ENCODE results near the gene MYO1E. TPM values are rescaled to one million over a fixed set of nuclear protein-coding genes. Genes with fewer than 3 reads are reported as not detected.

Gene MYO1E
- total and polyA plus RNA-seq, 7 donors = 20.6 to 92.2 (median 32.1) TPM

DNA sequence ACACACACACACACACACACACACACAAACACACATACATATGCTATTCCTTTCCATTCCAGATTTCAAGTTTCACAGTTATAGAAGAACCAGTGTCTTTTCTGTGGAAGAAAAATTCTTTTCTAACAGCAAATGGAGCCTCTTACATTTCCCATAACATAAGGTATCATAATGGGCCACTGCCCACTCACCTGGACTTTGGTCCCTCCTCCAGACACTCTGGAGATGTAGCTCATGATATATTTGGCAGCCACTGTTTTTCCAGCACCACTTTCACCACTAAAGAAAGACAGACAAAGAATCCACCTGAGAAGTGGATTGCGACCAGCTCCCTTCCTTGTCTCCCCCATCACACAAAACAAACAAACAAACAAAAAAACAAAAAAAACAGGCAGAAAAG is 136.3 kb downstream of the MYO1E start:
- no peak overlapping the region for H3K4me3 ChIP-seq
- intact Hi-C loops (cut with DNase I) = no loop called here
- WGBS, 2 donors = 78 to 85% methylated on average over 1 of the region's 1 CpG
- no peaks in the 10 kb centered on the region for H3K36me3 ChIP-seq
- TF ChIP-seq POLR2AphosphoS5 (IDR thresholded peaks at IDR 0.05) = no peak
- TF ChIP-seq POLR2A (IDR thresholded peaks at IDR 0.05) = no peak
- TF ChIP-seq, protein P1, sequence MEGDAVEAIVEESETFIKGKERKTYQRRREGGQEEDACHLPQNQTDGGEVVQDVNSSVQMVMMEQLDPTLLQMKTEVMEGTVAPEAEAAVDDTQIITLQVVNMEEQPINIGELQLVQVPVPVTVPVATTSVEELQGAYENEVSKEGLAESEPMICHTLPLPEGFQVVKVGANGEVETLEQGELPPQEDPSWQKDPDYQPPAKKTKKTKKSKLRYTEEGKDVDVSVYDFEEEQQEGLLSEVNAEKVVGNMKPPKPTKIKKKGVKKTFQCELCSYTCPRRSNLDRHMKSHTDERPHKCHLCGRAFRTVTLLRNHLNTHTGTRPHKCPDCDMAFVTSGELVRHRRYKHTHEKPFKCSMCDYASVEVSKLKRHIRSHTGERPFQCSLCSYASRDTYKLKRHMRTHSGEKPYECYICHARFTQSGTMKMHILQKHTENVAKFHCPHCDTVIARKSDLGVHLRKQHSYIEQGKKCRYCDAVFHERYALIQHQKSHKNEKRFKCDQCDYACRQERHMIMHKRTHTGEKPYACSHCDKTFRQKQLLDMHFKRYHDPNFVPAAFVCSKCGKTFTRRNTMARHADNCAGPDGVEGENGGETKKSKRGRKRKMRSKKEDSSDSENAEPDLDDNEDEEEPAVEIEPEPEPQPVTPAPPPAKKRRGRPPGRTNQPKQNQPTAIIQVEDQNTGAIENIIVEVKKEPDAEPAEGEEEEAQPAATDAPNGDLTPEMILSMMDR (IDR thresholded peaks at IDR 0.05) = no peak
- TF ChIP-seq EP300 (IDR thresholded peaks at IDR 0.05) = no peak
- no peaks in the 10 kb centered on the region for H3K27me3 ChIP-seq
- no peaks in the 10 kb centered on the region for H3K9me3 ChIP-seq
- peaks cover 0 to 13% (median 9%) of the 10 kb centered on the region in 4 donors for H3K4me1 ChIP-seq
- no peak overlapping the region for H3K27ac ChIP-seq
- DNase-seq = no peak

DNA sequence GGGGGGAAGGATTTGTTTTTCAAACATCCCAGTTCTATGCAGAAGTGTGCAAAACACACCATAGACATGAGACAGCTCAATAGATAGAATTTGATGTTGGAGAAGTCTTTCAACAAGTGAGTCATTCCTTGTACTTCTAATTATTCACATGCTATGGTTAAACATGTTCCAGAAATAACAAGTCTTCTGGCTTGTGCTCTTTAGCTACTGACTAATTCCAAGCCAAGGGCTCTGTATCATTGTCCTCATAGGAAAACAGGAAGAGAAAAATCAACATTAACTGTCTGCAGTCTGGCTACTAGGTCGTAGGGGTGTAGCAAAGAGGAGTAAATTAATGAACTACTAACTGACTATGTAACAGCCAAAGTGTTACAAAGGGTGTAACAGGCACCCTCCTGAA is 140.2 kb downstream of the MYO1E start:
- Histone ChIP-seq H3K27me3 (no peaks in the 10 kb centered on the region), H3K36me3 (no peaks in the 10 kb centered on the region), H3K9me3 (no peaks in the 10 kb centered on the region), H3K4me1 (peaks cover 0 to 13% (median 9%) of the 10 kb centered on the region in 4 donors), H3K4me3 (no peak overlapping the region), H3K27ac (peak overlapping the region in 1 of 4 donors; percentile 26)
- DNase-seq = no peak
- no peak for TF ChIP-seq POLR2A (IDR thresholded peaks at IDR 0.05)
- TF ChIP-seq, protein P1 (IDR thresholded peaks at IDR 0.05) = no peak
- peak in 2 of 4 donors; percentile 16 to 24 for TF ChIP-seq POLR2AphosphoS5 (IDR thresholded peaks at IDR 0.05)
- TF ChIP-seq EP300 (IDR thresholded peaks at IDR 0.05) = no peak
- 23 to 41% methylated on average over 1 of the region's 1 CpG for WGBS, 2 donors
- intact Hi-C loops (cut with DNase I) = no loop called here

DNA sequence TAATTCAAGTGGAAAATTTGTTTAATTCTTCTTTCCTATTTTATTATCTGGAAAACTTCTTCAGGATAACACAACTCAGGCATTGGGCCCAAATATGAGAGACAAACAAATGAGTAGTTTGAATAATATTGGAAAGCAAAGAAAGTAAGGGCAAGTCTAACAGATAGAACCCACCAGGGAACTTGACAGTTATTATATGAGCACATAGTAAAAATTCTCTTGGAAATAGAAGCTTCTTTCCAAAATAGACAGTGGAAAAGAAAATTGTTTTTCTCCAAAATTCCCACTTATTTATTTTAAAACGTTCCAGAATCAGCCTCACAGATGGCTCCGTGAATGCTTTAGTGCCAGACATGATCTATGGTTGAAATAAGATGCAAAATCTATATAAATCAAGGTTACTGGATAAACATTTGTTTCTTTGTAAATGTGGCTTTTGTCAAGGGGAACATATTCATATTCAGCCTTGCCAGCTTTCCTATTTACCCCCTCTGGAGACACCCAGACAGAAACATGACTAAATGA is 142.1 kb downstream of the MYO1E start:
- Histone ChIP-seq H3K4me3 (no peak overlapping the region), H3K4me1 (peaks cover 0 to 10% (median 9%) of the 10 kb centered on the region in 4 donors), H3K27me3 (no peaks in the 10 kb centered on the region), H3K9me3 (no peaks in the 10 kb centered on the region), H3K36me3 (peaks cover 0 to 8% (median 0%) of the 10 kb centered on the region in 4 donors), H3K27ac (peak overlapping the region in 1 of 4 donors; percentile 2)
- no peak for DNase-seq
- 80 to 81% methylated on average over 2 of the region's 2 CpGs for WGBS, 2 donors
- TF ChIP-seq EP300 (IDR thresholded peaks at IDR 0.05) (no peak), POLR2A (IDR thresholded peaks at IDR 0.05) (no peak), POLR2AphosphoS5 (IDR thresholded peaks at IDR 0.05) (no peak)
- TF ChIP-seq, protein P1 (IDR thresholded peaks at IDR 0.05) = no peak
- intact Hi-C loops (cut with DNase I) = no loop called here

DNA sequence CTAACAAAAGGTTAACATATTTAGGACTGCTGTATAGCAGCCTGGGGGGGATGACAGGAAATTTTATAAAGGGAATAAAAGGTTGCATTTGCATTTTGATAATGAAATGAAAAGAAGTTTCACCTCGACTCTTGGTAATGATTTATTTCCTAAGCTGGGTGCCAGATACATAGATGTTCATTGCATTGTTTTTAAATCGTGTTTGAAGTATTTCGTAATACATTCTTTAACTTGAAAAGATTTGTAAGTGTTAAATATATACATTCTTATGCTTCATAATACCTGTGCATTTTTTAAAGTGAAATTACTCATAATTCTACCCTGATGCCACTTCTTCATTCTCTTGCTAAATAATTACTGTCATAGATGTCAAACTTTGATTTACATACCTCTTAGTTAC is 143.2 kb downstream of the MYO1E start:
- Histone ChIP-seq H3K36me3 (peaks cover 0 to 8% (median 3%) of the 10 kb centered on the region in 4 donors), H3K4me3 (no peak overlapping the region), H3K27me3 (no peaks in the 10 kb centered on the region), H3K9me3 (no peaks in the 10 kb centered on the region), H3K4me1 (peaks cover 0 to 10% (median 9%) of the 10 kb centered on the region in 4 donors), H3K27ac (no peak overlapping the region)
- TF ChIP-seq POLR2AphosphoS5 (IDR thresholded peaks at IDR 0.05) = no peak
- TF ChIP-seq EP300 (IDR thresholded peaks at IDR 0.05) = no peak
- TF ChIP-seq, protein P1 (IDR thresholded peaks at IDR 0.05) = no peak
- TF ChIP-seq POLR2A (IDR thresholded peaks at IDR 0.05) = no peak
- 75 to 77% methylated on average over 3 of the region's 3 CpGs for WGBS, 2 donors
- intact Hi-C loops (cut with DNase I) = no loop called here
- DNase-seq = no peak

DNA sequence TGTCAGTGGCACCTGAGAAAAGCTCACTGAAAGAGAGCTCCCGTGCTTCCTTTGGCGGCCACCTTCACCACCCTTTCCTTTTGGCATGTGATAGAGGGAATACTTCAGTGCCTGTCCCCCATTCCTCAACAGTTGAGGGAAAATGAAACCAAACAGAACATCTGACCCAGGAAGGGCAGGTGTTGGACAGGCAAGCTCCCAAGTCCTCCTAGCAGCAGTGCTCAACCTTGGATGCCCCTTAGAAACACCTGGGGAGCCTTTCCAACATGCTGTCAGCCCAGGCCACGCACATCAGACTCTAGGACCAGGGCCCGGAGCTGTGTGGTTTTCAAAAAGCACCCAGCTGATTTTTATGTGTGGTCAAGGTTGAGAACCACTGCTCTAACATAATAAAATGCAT is 143.7 kb downstream of the MYO1E start:
- 87 to 88% methylated on average over 4 of the region's 4 CpGs for WGBS, 2 donors
- no peaks in the 10 kb centered on the region for H3K9me3 ChIP-seq
- TF ChIP-seq POLR2A (IDR thresholded peaks at IDR 0.05) (no peak), EP300 (IDR thresholded peaks at IDR 0.05) (no peak), POLR2AphosphoS5 (IDR thresholded peaks at IDR 0.05) (no peak)
- TF ChIP-seq, protein P1 (IDR thresholded peaks at IDR 0.05) = no peak
- no peak for DNase-seq
- no peak overlapping the region for H3K27ac ChIP-seq
- H3K4me1 ChIP-seq = peaks cover 0 to 11% (median 9%) of the 10 kb centered on the region in 4 donors
- intact Hi-C loops (cut with DNase I) = no loop called here
- peaks cover 0 to 9% (median 7%) of the 10 kb centered on the region in 4 donors for H3K36me3 ChIP-seq
- H3K27me3 ChIP-seq = no peaks in the 10 kb centered on the region
- no peak overlapping the region for H3K4me3 ChIP-seq

Measured in sigmoid colon (tissue), 7 donors.